Activated naive CD8-positive, alpha-beta T cell treated with anti-CD3 and anti-CD28 coated beads for 36 hours (primary cell): ENCODE data around the gene SYT1. TPM values are rescaled to one million over a fixed set of nuclear protein-coding genes. Genes with fewer than 3 reads are reported as not detected.

Experiments used
- DNase-seq: peaks from one replicate; pipeline ENCODE4 v3.0.0; 2021
- H3K27ac Mint-ChIP-seq: one replicate; pipeline ENCODE4 v1.8.0; 2022; ENCODE audit warnings: mild to moderate bottlenecking, moderate library complexity, mixed read lengths
- H3K27me3 Mint-ChIP-seq: one replicate; pipeline ENCODE4 v1.8.0; 2022; ENCODE audit warnings: mild to moderate bottlenecking, mixed read lengths
- H3K36me3 Mint-ChIP-seq: one replicate; pipeline ENCODE4 v1.8.0; 2021; ENCODE audit warnings: mild to moderate bottlenecking, mixed read lengths
- H3K4me1 Mint-ChIP-seq: one replicate; pipeline ENCODE4 v1.8.0; 2021; ENCODE audit warnings: mixed read lengths
- H3K4me3 Mint-ChIP-seq: one replicate; pipeline ENCODE4 v1.8.0; 2022; ENCODE audit warnings: mild to moderate bottlenecking, moderate library complexity, mixed read lengths
- H3K9me3 Mint-ChIP-seq: one replicate; pipeline ENCODE4 v1.8.0; 2022; ENCODE audit warnings: mixed read lengths
- total RNA-seq, 2 experiments: library from RNA; stranded (reverse); gene quantifications; one replicate each; pipeline ENCODE4 v1.2.3, GENCODE V29; 2021

SYT1 gene
- total RNA-seq, 2 experiments from 2014 or later: not detected

- Mint-ChIP-seq H3K9me3 (peaks cover 2% of the 10 kb centered on the region), H3K4me1 (no peaks in the 10 kb centered on the region), H3K36me3 (no peaks in the 10 kb centered on the region), H3K27ac (no peak overlapping the region), H3K27me3 (no peaks in the 10 kb centered on the region), H3K4me3 (no peak overlapping the region)
- no peak for DNase-seq
Measured at GRCh38 chr12:79487386-79488110, 623.0 kb downstream of the SYT1 start.
